MM.1S (cell line): ENCODE data around the gene TFAP2B.

Experiments used
- DNase-seq: peaks from one replicate; pipeline ENCODE4 v3.0.0-alpha.2; 2015
- H2AFZ ChIP-seq: fragments of 300-600 bp; sonication (generic); 2 replicates; pipeline ENCODE4 v1.6.0; 2016; ENCODE audit warnings: antibody characterized with exemption, low read length
- H3F3A ChIP-seq: fragments of 300-600 bp; sonication (generic); 2 replicates; pipeline ENCODE4 v1.6.1; 2016; ENCODE audit warnings: mild to moderate bottlenecking, antibody characterized with exemption, low read length, moderate library complexity, mixed read lengths; ENCODE audit not compliant: insufficient read depth
- H3K27ac ChIP-seq: fragments of 300-600 bp; sonication (generic); 2 replicates; pipeline ENCODE4 v1.5.1; 2016; ENCODE audit warnings: mild to moderate bottlenecking, low read length
- H3K27me3 ChIP-seq: fragments of 300-600 bp; sonication (generic); replicated peaks from 2 replicates; pipeline ENCODE4 v1.6.0; 2016; ENCODE audit warnings: low read length; ENCODE audit not compliant: insufficient read depth
- H3K36me3 ChIP-seq: fragments of 300-600 bp; sonication (generic); replicated peaks from 2 replicates; pipeline ENCODE4 v1.6.1; 2016; ENCODE audit warnings: mild to moderate bottlenecking, low read length, mixed read lengths; ENCODE audit not compliant: insufficient read depth
- H3K4me1 ChIP-seq: fragments of 300-600 bp; sonication (generic); 2 replicates; pipeline ENCODE4 v1.6.1; 2016; ENCODE audit warnings: low read length, mixed read lengths
- H3K4me2 ChIP-seq: fragments of 300-600 bp; sonication (generic); 2 replicates; pipeline ENCODE4 v1.6.0; 2016; ENCODE audit warnings: low read depth, low read length
- H3K4me3 ChIP-seq: fragments of 300-600 bp; sonication (generic); 2 replicates; pipeline ENCODE4 v1.5.1; 2016; ENCODE audit warnings: low read length, mixed read lengths
- H3K79me2 ChIP-seq: fragments of 300-600 bp; sonication (generic); 2 replicates; pipeline ENCODE4 v1.6.1; 2016; ENCODE audit warnings: mixed run types, low read length, mixed read lengths
- H3K9ac ChIP-seq: fragments of 300-600 bp; sonication (generic); 2 replicates; pipeline ENCODE4 v1.6.1; 2016; ENCODE audit warnings: low read length, mixed read lengths
- H3K9me2 ChIP-seq: fragments of 300-600 bp; sonication (generic); replicated peaks from 2 replicates; pipeline ENCODE4 v1.6.1; 2016; ENCODE audit warnings: mild to moderate bottlenecking, low read length, mixed read lengths; ENCODE audit not compliant: insufficient read depth
- H3K9me3 ChIP-seq: fragments of 300-600 bp; sonication (generic); replicated peaks from 2 replicates; pipeline ENCODE4 v1.6.1; 2016; ENCODE audit warnings: mild to moderate bottlenecking, low read length, mixed read lengths; ENCODE audit not compliant: insufficient read depth
- H4K20me1 ChIP-seq: fragments of 300-600 bp; sonication (generic); 2 replicates; pipeline ENCODE4 v1.6.1; 2016; ENCODE audit warnings: mild to moderate bottlenecking, low read length, moderate library complexity, mixed read lengths; ENCODE audit not compliant: insufficient read depth
- CTCF ChIP-seq: fragments of 300-600 bp; sonication (generic); IDR thresholded peaks from 2 replicates; pipeline ENCODE4 v1.5.1; 2016; ENCODE audit warnings: antibody characterized with exemption, low read length, mixed read lengths
- EZH2 ChIP-seq: fragments of 300-600 bp; sonication (generic); optimal IDR thresholded peaks from 2 replicates; pipeline ENCODE3; 2017; ENCODE audit warnings: low read depth, mild to moderate bottlenecking, antibody characterized with exemption, low read length, mixed read lengths
- EZH2phosphoT487 ChIP-seq: fragments of 300-600 bp; sonication (generic); IDR thresholded peaks from 2 replicates; pipeline ENCODE4 v1.6.1; 2018; ENCODE audit warnings: antibody characterized with exemption, low read length

TFAP2B gene

DNA sequence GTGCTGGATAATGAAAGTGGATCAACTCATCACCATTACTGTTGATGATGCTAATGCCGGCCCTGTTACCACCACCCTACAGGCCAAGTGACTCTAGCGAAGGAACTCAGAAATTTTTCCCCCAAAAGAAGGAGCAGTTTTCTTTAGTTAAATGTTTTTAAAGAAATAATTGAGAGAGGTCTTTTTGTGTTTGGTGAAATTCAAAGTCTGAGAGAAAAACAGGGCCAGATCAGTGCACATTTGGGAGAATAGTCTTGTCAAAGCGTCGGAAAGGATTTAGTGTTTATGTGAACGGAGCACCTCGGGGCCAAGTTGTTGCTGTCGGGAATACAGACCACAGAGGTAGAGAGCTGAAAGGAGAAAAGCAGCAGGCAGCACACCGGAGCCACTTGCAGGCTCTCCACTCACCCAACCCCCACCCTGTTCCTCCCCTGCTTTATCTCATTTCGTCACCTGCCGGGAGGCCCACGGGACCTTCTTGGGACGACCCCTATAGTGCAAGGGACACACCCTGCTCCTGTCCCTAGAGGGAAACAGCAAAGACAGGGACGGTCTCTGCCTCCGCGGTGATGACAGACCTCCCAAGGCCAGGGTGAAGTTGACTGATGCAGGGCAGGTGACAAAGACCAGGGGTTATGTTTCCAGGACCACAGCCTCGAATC lies 6.8 kb downstream of the TFAP2B start:
- TF ChIP-seq EZH2, result no peak
- TF ChIP-seq EZH2phosphoT487, result no peak
- no peak for TF ChIP-seq CTCF
- DNase-seq, result no peak
- no peak overlapping the region for H3K27ac ChIP-seq
- no peaks in the 10 kb centered on the region for H3F3A ChIP-seq
- H3K36me3 ChIP-seq, result no peaks in the 10 kb centered on the region
- no peak overlapping the region for H3K4me3 ChIP-seq
- no peak overlapping the region for H3K4me2 ChIP-seq
- peaks cover 2% of the 10 kb centered on the region; the same call in 1 of the 2 replicates for H3K27me3 ChIP-seq
- no peak overlapping the region for H2AFZ ChIP-seq
- H3K4me1 ChIP-seq, result no peaks in the 10 kb centered on the region
- H4K20me1 ChIP-seq, result no peaks in the 10 kb centered on the region
- H3K9me3 ChIP-seq, result no peaks in the 10 kb centered on the region
- no peak overlapping the region for H3K9ac ChIP-seq
- no peaks in the 10 kb centered on the region for H3K79me2 ChIP-seq
- no peaks in the 10 kb centered on the region for H3K9me2 ChIP-seq

GRCh38 chr6:50826037-50826761 lies 7.5 kb downstream of the TFAP2B start:
- H3F3A ChIP-seq, result no peaks in the 10 kb centered on the region
- no peaks in the 10 kb centered on the region for H4K20me1 ChIP-seq
- no peak overlapping the region for H3K9ac ChIP-seq
- no peaks in the 10 kb centered on the region for H3K4me1 ChIP-seq
- no peaks in the 10 kb centered on the region for H3K36me3 ChIP-seq
- no peak overlapping the region for H3K4me3 ChIP-seq
- H3K9me3 ChIP-seq, result no peaks in the 10 kb centered on the region
- H3K79me2 ChIP-seq, result no peaks in the 10 kb centered on the region
- no peaks in the 10 kb centered on the region for H3K9me2 ChIP-seq
- no peak for DNase-seq
- TF ChIP-seq EZH2phosphoT487, result no peak
- TF ChIP-seq CTCF, result no peak
- no peak for TF ChIP-seq EZH2
- H3K27ac ChIP-seq, result no peak overlapping the region
- no peak overlapping the region for H3K4me2 ChIP-seq
- no peaks in the 10 kb centered on the region for H3K27me3 ChIP-seq
- no peak overlapping the region for H2AFZ ChIP-seq

DNA sequence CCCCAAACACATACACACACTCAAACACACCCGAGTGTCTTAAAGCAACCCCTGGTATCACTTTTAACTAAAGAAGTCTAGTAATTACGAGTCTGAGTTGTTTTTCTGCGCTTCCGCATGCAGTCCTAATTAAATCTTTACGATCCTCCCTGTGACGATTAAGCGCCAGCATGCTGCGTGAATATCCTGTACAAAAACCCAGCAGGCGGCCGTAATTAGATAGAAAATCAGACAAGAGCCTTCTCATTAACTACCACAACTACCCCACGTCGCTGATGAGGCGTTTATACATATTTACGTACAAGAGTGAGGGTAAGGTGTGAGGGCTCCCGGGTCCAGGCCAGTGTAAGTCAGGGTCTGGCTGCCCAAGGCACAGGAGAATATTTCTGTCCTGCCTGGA lies 8.1 kb downstream of the TFAP2B start:
- Histone ChIP-seq H3K4me1 (no peaks in the 10 kb centered on the region), H2AFZ (no peak overlapping the region), H3K36me3 (no peaks in the 10 kb centered on the region), H3K9ac (no peak overlapping the region), H3K4me2 (no peak overlapping the region), H4K20me1 (no peaks in the 10 kb centered on the region), H3K9me3 (no peaks in the 10 kb centered on the region), H3K27ac (no peak overlapping the region), H3K4me3 (no peak overlapping the region), H3K27me3 (no peaks in the 10 kb centered on the region), H3K9me2 (no peaks in the 10 kb centered on the region), H3F3A (no peaks in the 10 kb centered on the region), H3K79me2 (no peaks in the 10 kb centered on the region)
- TF ChIP-seq EZH2phosphoT487, result no peak
- no peak for TF ChIP-seq EZH2
- DNase-seq, result no peak

DNA sequence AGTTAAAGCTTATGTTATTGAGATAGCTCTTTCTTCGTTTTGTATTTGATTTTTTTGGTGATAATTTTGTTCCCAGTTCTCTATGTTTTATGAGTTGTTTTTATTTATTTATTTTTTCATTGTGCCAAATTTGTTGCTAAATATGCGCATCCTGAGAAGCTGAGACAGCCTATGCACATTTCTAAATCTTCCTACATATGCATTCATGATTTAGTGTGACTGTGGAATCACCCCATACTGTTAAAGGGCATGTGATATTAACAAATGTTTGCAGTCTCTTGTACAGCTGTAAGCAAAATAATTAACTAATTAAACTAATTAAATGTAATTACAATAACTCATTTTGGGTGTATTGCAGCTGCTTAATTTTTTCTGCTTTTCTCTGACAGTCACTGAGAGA lies 10.4 kb downstream of the TFAP2B start:
- H3K9me2 ChIP-seq, result no peaks in the 10 kb centered on the region
- H3K79me2 ChIP-seq, result no peaks in the 10 kb centered on the region
- no peak overlapping the region for H3K27ac ChIP-seq
- H3K27me3 ChIP-seq, result no peaks in the 10 kb centered on the region
- TF ChIP-seq EZH2 (no peak), EZH2phosphoT487 (no peak), CTCF (no peak)
- H3K4me3 ChIP-seq, result no peak overlapping the region
- no peak overlapping the region for H2AFZ ChIP-seq
- no peaks in the 10 kb centered on the region for H3K9me3 ChIP-seq
- DNase-seq, result no peak
- no peaks in the 10 kb centered on the region for H3K4me1 ChIP-seq
- H3F3A ChIP-seq, result no peaks in the 10 kb centered on the region
- no peaks in the 10 kb centered on the region for H4K20me1 ChIP-seq
- H3K36me3 ChIP-seq, result no peaks in the 10 kb centered on the region
- no peak overlapping the region for H3K4me2 ChIP-seq
- no peak overlapping the region for H3K9ac ChIP-seq
